ENCODE results near the gene TAF15. TPM values are rescaled to one million over a fixed set of nuclear protein-coding genes. Genes with fewer than 3 reads are reported as not detected.

Gene TAF15
- polyA plus RNA-seq, 1 donor (not counting 4 experiments of a cell fraction or from before 2014, with no cell fraction given): 101 TPM

- DNase-seq (ENCODE audit: low read depth, low spot score) (no peak), FAIRE-seq (no peak)
- peak overlapping the region; percentile 95 for H3K4me2 ChIP-seq (ENCODE audit: control insufficient read depth, extremely low read depth, insufficient read depth, low read depth, low read length)
- peaks cover 2% of the 10 kb centered on the region for H3K9me1 ChIP-seq (ENCODE audit: control insufficient read depth, extremely low read depth, insufficient read depth, low read length)
- H3K36me3 ChIP-seq (ENCODE audit: control insufficient read depth in 2 of 2, extremely low read depth in 1 of 2, insufficient read depth in 2 of 2, low read length in 2 of 2): peaks cover 0 to 4% of the 10 kb centered on the region in 2 experiments
- peak overlapping the region; percentile 99 for H3K27ac ChIP-seq (ENCODE audit: control insufficient read depth, insufficient read depth, low read length)
- no peak overlapping the region for H3K9ac ChIP-seq (ENCODE audit: control insufficient read depth, extremely low read depth, insufficient read depth, low read length)
- no peaks in the 10 kb centered on the region for H3K27me3 ChIP-seq (ENCODE audit: control insufficient read depth, extremely low read depth, insufficient read depth, low read length)
- H2AFZ ChIP-seq (ENCODE audit: control insufficient read depth, low read length): no peak overlapping the region
- dilution Hi-C loops (cut with MboI; ENCODE audit: extremely low pct_ligation_motif_present, low sequenced_read_pairs): no loop called here
- TF ChIP-seq, protein P1, sequence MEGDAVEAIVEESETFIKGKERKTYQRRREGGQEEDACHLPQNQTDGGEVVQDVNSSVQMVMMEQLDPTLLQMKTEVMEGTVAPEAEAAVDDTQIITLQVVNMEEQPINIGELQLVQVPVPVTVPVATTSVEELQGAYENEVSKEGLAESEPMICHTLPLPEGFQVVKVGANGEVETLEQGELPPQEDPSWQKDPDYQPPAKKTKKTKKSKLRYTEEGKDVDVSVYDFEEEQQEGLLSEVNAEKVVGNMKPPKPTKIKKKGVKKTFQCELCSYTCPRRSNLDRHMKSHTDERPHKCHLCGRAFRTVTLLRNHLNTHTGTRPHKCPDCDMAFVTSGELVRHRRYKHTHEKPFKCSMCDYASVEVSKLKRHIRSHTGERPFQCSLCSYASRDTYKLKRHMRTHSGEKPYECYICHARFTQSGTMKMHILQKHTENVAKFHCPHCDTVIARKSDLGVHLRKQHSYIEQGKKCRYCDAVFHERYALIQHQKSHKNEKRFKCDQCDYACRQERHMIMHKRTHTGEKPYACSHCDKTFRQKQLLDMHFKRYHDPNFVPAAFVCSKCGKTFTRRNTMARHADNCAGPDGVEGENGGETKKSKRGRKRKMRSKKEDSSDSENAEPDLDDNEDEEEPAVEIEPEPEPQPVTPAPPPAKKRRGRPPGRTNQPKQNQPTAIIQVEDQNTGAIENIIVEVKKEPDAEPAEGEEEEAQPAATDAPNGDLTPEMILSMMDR (optimal IDR thresholded peaks at IDR 0.05 in 1 of 3, IDR thresholded peaks at IDR 0.05 in 1 of 3, conservative IDR thresholded peaks at IDR 0.05 in 1 of 3; ENCODE audit: extremely low read depth in 1 of 3, insufficient read depth in 2 of 3, low read length in 3 of 3): no peak
- TF ChIP-seq EZH2 (IDR thresholded peaks at IDR 0.05; ENCODE audit: low read length): no peak
- H3K79me2 ChIP-seq (ENCODE audit: control insufficient read depth, insufficient read depth, low read length): peaks cover 32% of the 10 kb centered on the region
- peaks cover 30% of the 10 kb centered on the region for H3K4me1 ChIP-seq (ENCODE audit: control insufficient read depth, extremely low read depth, insufficient read depth, low read length)
- H3K4me3 ChIP-seq (ENCODE audit: control insufficient read depth in 2 of 3, extremely low read depth in 1 of 3, insufficient read depth in 2 of 3, low read depth in 1 of 3, low read length in 3 of 3): no peak overlapping the region
- peaks cover 6% of the 10 kb centered on the region for H4K20me1 ChIP-seq (ENCODE audit: control insufficient read depth, extremely low read depth, insufficient read depth, low read length)
- H3K9me3 ChIP-seq (ENCODE audit: control insufficient read depth, low read depth, low read length): no peaks in the 10 kb centered on the region
These were observed 1.7 kb upstream of the TAF15 start for GRCh38 chr17:35807371-35808144.

DNA sequence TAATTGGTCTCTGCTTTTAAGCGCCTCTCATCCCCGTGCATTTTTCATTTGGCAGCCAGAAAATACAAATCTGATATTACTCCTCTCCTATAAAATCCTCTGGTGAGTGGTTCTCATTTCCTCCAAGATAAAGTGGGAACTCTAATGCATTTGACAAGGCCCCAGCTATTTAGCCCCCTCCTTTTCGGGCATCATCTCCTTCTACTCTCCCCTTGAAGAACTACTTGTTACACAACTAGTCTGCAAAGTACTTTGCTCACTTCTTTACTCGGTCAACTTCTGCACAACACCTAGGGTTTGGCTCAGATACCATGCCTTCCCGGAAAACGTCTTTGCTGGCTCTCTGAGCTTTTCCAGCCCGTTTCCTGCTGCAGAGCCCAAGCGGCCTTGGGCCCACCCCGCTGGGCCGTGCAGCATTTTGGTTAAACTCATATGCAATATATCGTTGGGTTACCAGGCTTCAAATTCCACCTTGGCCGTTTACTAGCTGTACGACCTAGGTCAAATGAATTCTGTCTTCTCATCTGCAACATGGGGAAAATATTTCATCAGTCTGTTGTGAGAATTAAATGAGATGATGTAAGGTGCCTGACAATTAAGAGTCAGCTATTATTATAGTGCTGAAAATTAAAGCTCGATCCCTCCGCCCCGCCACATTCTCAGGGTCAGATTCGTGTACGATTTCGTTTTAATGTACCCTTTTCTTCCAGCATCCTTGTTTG lies 883 bp upstream of the TAF15 start:
- dilution Hi-C loops (cut with MboI; ENCODE audit: extremely low pct_ligation_motif_present, low sequenced_read_pairs): no loop called here
- H3K27ac ChIP-seq (ENCODE audit: control insufficient read depth, insufficient read depth, low read length): peak overlapping the region; percentile 99
- H2AFZ ChIP-seq (ENCODE audit: control insufficient read depth, low read length): peak overlapping the region; percentile 97
- peaks cover 2% of the 10 kb centered on the region for H3K9me1 ChIP-seq (ENCODE audit: control insufficient read depth, extremely low read depth, insufficient read depth, low read length)
- no peak for TF ChIP-seq EZH2 (IDR thresholded peaks at IDR 0.05; ENCODE audit: low read length)
- TF ChIP-seq, protein P1 (optimal IDR thresholded peaks at IDR 0.05 in 1 of 3, IDR thresholded peaks at IDR 0.05 in 1 of 3, conservative IDR thresholded peaks at IDR 0.05 in 1 of 3; ENCODE audit: extremely low read depth in 1 of 3, insufficient read depth in 2 of 3, low read length in 3 of 3): no peak
- no peaks in the 10 kb centered on the region for H3K27me3 ChIP-seq (ENCODE audit: control insufficient read depth, extremely low read depth, insufficient read depth, low read length)
- no peak for DNase-seq (ENCODE audit: low read depth, low spot score)
- H3K4me3 ChIP-seq (ENCODE audit: control insufficient read depth in 2 of 3, extremely low read depth in 1 of 3, insufficient read depth in 2 of 3, low read depth in 1 of 3, low read length in 3 of 3): peak overlapping the region; percentile 75 to 95 (median 83)
- H3K4me1 ChIP-seq (ENCODE audit: control insufficient read depth, extremely low read depth, insufficient read depth, low read length): peaks cover 30% of the 10 kb centered on the region
- no peaks in the 10 kb centered on the region for H3K9me3 ChIP-seq (ENCODE audit: control insufficient read depth, low read depth, low read length)
- H3K79me2 ChIP-seq (ENCODE audit: control insufficient read depth, insufficient read depth, low read length): peaks cover 41% of the 10 kb centered on the region
- peaks cover 6% of the 10 kb centered on the region for H4K20me1 ChIP-seq (ENCODE audit: control insufficient read depth, extremely low read depth, insufficient read depth, low read length)
- H3K36me3 ChIP-seq (ENCODE audit: control insufficient read depth in 2 of 2, extremely low read depth in 1 of 2, insufficient read depth in 2 of 2, low read length in 2 of 2): peaks cover 0 to 4% of the 10 kb centered on the region in 2 experiments
- peak overlapping the region; percentile 95 for H3K4me2 ChIP-seq (ENCODE audit: control insufficient read depth, extremely low read depth, insufficient read depth, low read depth, low read length)
- no peak for FAIRE-seq
- H3K9ac ChIP-seq (ENCODE audit: control insufficient read depth, extremely low read depth, insufficient read depth, low read length): peak overlapping the region; percentile 96

All from keratinocyte (primary cell).